ENCODE results near the gene MOV10L1. TPM values are rescaled to one million over a fixed set of nuclear protein-coding genes. Genes with fewer than 3 reads are reported as not detected.

Gene MOV10L1
- total RNA-seq, 2 experiments from 2014 or later = 0.22 to 1.1 TPM

GRCh38 chr22:50170453-50171318 is 80.9 kb downstream of the MOV10L1 start, which contains the start of gene PANX2:
PANX2 (plus strand) TSS chr22:50170731; CDS start chr22:50170731, 0 bp downstream.
- Histone ChIP-seq H3K4me2 (ENCODE audit: low read length) (no peak within 1 kb of the TSS), H4K20me1 (ENCODE audit: insufficient read depth, low read length) (no peaks in the 10 kb centered on the region), H3K36me3 (ENCODE audit: insufficient read depth, low read length) (no peaks in the 10 kb centered on the region), H3K27ac (ENCODE audit: low read depth, low read length, poor library complexity, severe bottlenecking) (no peak within 1 kb of the TSS), H3K79me2 (ENCODE audit: insufficient read depth, low read depth, low read length) (no peaks in the 10 kb centered on the region), H2AFZ (ENCODE audit: low read length) (no peak within 1 kb of the TSS), H3K9me2 (ENCODE audit: insufficient read depth, low read length) (no peaks in the 10 kb centered on the region), H3K4me3 (ENCODE audit: low read depth, low read length, poor library complexity, severe bottlenecking) (peak within 1 kb of the TSS; percentile 47), H3K9me3 (ENCODE audit: low read length) (no peaks in the 10 kb centered on the region), H3K4me1 (ENCODE audit: insufficient read depth, low read length, poor library complexity, severe bottlenecking) (peaks cover 14% of the 10 kb centered on the region)
- TF ChIP-seq, protein P1, sequence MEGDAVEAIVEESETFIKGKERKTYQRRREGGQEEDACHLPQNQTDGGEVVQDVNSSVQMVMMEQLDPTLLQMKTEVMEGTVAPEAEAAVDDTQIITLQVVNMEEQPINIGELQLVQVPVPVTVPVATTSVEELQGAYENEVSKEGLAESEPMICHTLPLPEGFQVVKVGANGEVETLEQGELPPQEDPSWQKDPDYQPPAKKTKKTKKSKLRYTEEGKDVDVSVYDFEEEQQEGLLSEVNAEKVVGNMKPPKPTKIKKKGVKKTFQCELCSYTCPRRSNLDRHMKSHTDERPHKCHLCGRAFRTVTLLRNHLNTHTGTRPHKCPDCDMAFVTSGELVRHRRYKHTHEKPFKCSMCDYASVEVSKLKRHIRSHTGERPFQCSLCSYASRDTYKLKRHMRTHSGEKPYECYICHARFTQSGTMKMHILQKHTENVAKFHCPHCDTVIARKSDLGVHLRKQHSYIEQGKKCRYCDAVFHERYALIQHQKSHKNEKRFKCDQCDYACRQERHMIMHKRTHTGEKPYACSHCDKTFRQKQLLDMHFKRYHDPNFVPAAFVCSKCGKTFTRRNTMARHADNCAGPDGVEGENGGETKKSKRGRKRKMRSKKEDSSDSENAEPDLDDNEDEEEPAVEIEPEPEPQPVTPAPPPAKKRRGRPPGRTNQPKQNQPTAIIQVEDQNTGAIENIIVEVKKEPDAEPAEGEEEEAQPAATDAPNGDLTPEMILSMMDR (conservative IDR thresholded peaks at IDR 0.05; ENCODE audit: low read length) = no peak
- TF ChIP-seq EZH2phosphoT487 (IDR thresholded peaks at IDR 0.05; ENCODE audit: borderline replicate concordance, low read depth, low read length) = no peak
- no TSS peak for BruUV-seq (replicated peaks)
- ChIA-PET POLR2A (no interaction called here), CTCF (ENCODE audit: unreplicated experiment) (no interaction called here)
- intact Hi-C loops (cut with micrococcal nuclease; ENCODE audit: unreplicated experiment) = no loop called here
- no peak for DNase-seq (ENCODE audit: low spot score)

GRCh38 chr22:50171319-50171964 is 81.6 kb downstream of the MOV10L1 start:
- POLR2A ChIA-PET = no interaction called here
- DNase-seq (ENCODE audit: low spot score) = no peak
- H3K36me3 ChIP-seq (ENCODE audit: insufficient read depth, low read length) = no peaks in the 10 kb centered on the region
- no peak overlapping the region for H3K4me2 ChIP-seq (ENCODE audit: low read length)
- H3K9me2 ChIP-seq (ENCODE audit: insufficient read depth, low read length) = no peaks in the 10 kb centered on the region
- peaks cover 14% of the 10 kb centered on the region for H3K4me1 ChIP-seq (ENCODE audit: insufficient read depth, low read length, poor library complexity, severe bottlenecking)
- no peak overlapping the region for H3K27ac ChIP-seq (ENCODE audit: low read depth, low read length, poor library complexity, severe bottlenecking)
- no peaks in the 10 kb centered on the region for H3K9me3 ChIP-seq (ENCODE audit: low read length)
- TF ChIP-seq, protein P1 (conservative IDR thresholded peaks at IDR 0.05; ENCODE audit: low read length) = no peak
- no peak for TF ChIP-seq EZH2phosphoT487 (IDR thresholded peaks at IDR 0.05; ENCODE audit: borderline replicate concordance, low read depth, low read length)
- H2AFZ ChIP-seq (ENCODE audit: low read length) = no peak overlapping the region
- intact Hi-C loops (cut with micrococcal nuclease; ENCODE audit: unreplicated experiment) = no loop called here
- H4K20me1 ChIP-seq (ENCODE audit: insufficient read depth, low read length) = no peaks in the 10 kb centered on the region
- no peak overlapping the region for H3K4me3 ChIP-seq (ENCODE audit: low read depth, low read length, poor library complexity, severe bottlenecking)
- no TSS peak for BruUV-seq (replicated peaks)
- CTCF ChIA-PET (ENCODE audit: unreplicated experiment) = no interaction called here
- no peaks in the 10 kb centered on the region for H3K79me2 ChIP-seq (ENCODE audit: insufficient read depth, low read depth, low read length)
